ENCODE results near the gene CNGB1. TPM values are rescaled to one million over a fixed set of nuclear protein-coding genes. Genes with fewer than 3 reads are reported as not detected.

Gene CNGB1
- total and polyA plus RNA-seq, 2 of the 13 experiments (the other 11 are each of a cell fraction or from before 2014, with no cell fraction given), result 0.02 to 0.15 TPM

- Histone ChIP-seq H3K36me3 (replicated peaks in 1 of 2; ENCODE audit: control insufficient read depth in 1 of 2, insufficient read depth in 2 of 2, low read length in 2 of 2) (peaks cover 13 to 42% of the 10 kb centered on the region in 2 experiments), H4K20me1 (ENCODE audit: insufficient read depth, low read length) (no peaks in the 10 kb centered on the region), H3K4me3 (replicated peaks in 1 of 3; ENCODE audit: insufficient read depth in 1 of 3, low read depth in 2 of 3, low read length in 3 of 3) (no peak overlapping the region), H3K4me2 (ENCODE audit: low read depth, low read length) (no peak overlapping the region), H3K79me2 (ENCODE audit: insufficient read depth, low read length) (no peaks in the 10 kb centered on the region), H2AFZ (ENCODE audit: low read length) (no peak overlapping the region), H3K4me1 (ENCODE audit: insufficient read depth, low read length) (peaks cover 23% of the 10 kb centered on the region), H3K27me3 (ENCODE audit: control insufficient read depth in 1 of 2, insufficient read depth in 2 of 2, low read length in 2 of 2) (no peaks in the 10 kb centered on the region), H3K9me3 (ENCODE audit: low read length) (no peaks in the 10 kb centered on the region), H3K9ac (ENCODE audit: insufficient read depth, low read depth, low read length) (no peak overlapping the region), H3K27ac (ENCODE audit: extremely low read length, insufficient read depth, low read length) (no peak overlapping the region)
- CTCF ChIA-PET (ENCODE audit: low intra/inter-chr PET ratio, low total read pairs), result no interaction called here
- DNase-seq (ENCODE audit: low spot score), result no peak
- intact Hi-C loops (cut with micrococcal nuclease; ENCODE audit: unreplicated experiment) (no loop called here), in situ Hi-C loops (cut with HindIII; ENCODE audit: extremely low pct_ligation_motif_present, low pct_unique_long_range_greater_than_20kb) (no loop called here)
- no peak for ATAC-seq
- no peak for TF ChIP-seq POLR2AphosphoS5 (IDR thresholded peaks at IDR 0.05; ENCODE audit: low read depth, low read length)
- no peak for TF ChIP-seq ZNF850 (CRISPR knock-in tag; conservative IDR thresholded peaks at IDR 0.05)
- TF ChIP-seq ZSCAN9 (CRISPR knock-in tag; IDR thresholded peaks at IDR 0.05; ENCODE audit: borderline replicate concordance), result no peak
- no peak for TF ChIP-seq ZC3H4 (CRISPR knock-in tag; IDR thresholded peaks at IDR 0.05; ENCODE audit: borderline replicate concordance)
- TF ChIP-seq ZNF749 (CRISPR knock-in tag; IDR thresholded peaks at IDR 0.05; ENCODE audit: borderline replicate concordance), result no peak
- TF ChIP-seq SMARCE1 (IDR thresholded peaks at IDR 0.05; ENCODE audit: borderline replicate concordance), result no peak
- no peak for TF ChIP-seq MXI1 (IDR thresholded peaks at IDR 0.05; ENCODE audit: borderline replicate concordance, low read depth, low read length)
- POLR2A ChIA-PET, result no interaction called here
- BruUV-seq (replicated peaks), result no TSS peak
- 98% methylated on average over 9 of the region's 9 CpGs for whole genome bisulfite sequencing (ENCODE audit: low lambda C conversion rate)
- FAIRE-seq, result no peak
These were observed 41.6 kb upstream of the CNGB1 start for GRCh38 chr16:58012481-58012880.

GRCh38 chr16:58011652-58012051 is 40.7 kb upstream of the CNGB1 start:
- FAIRE-seq, result no peak
- CTCF ChIA-PET (ENCODE audit: low intra/inter-chr PET ratio, low total read pairs), result no interaction called here

More at GRCh38 chr16:58011652-58012051, 40.7 kb upstream of the CNGB1 start:
- Histone ChIP-seq H3K4me2 (ENCODE audit: low read depth, low read length) (no peak overlapping the region), H3K79me2 (ENCODE audit: insufficient read depth, low read length) (peaks cover 1% of the 10 kb centered on the region), H3K4me3 (replicated peaks in 1 of 3; ENCODE audit: insufficient read depth in 1 of 3, low read depth in 2 of 3, low read length in 3 of 3) (no peak overlapping the region), H3K9ac (ENCODE audit: insufficient read depth, low read depth, low read length) (no peak overlapping the region), H3K27me3 (ENCODE audit: control insufficient read depth in 1 of 2, insufficient read depth in 2 of 2, low read length in 2 of 2) (no peaks in the 10 kb centered on the region), H3K9me3 (ENCODE audit: low read length) (peaks cover under 1% of the 10 kb centered on the region), H3K27ac (ENCODE audit: extremely low read length, insufficient read depth, low read length) (no peak overlapping the region), H4K20me1 (ENCODE audit: insufficient read depth, low read length) (no peaks in the 10 kb centered on the region), H3K36me3 (replicated peaks in 1 of 2; ENCODE audit: control insufficient read depth in 1 of 2, insufficient read depth in 2 of 2, low read length in 2 of 2) (peaks cover 13 to 46% of the 10 kb centered on the region in 2 experiments), H3K4me1 (ENCODE audit: insufficient read depth, low read length) (peaks cover 22% of the 10 kb centered on the region), H2AFZ (ENCODE audit: low read length) (no peak overlapping the region)
- in situ Hi-C loops (cut with HindIII; ENCODE audit: extremely low pct_ligation_motif_present, low pct_unique_long_range_greater_than_20kb) (no loop called here), intact Hi-C loops (cut with micrococcal nuclease; ENCODE audit: unreplicated experiment) (no loop called here)
- BruUV-seq (replicated peaks), result no TSS peak
- POLR2A ChIA-PET, result interaction anchor here (1.6 kb wide), 1 partner anchor 13 kb away, joined by 8 read pairs; no protein-coding TSS in a partner anchor
- DNase-seq (ENCODE audit: low spot score) (peak; percentile 41), ATAC-seq (peak; percentile 71)
- TF ChIP-seq SALL2 (CRISPR knock-in tag; IDR thresholded peaks at IDR 0.05) (no peak), NFKBIZ (CRISPR knock-in tag; IDR thresholded peaks at IDR 0.05) (no peak), FOSL2 (CRISPR knock-in tag; IDR thresholded peaks at IDR 0.05) (0 out of 2 replicates have a peak, but pooled peaks have one; percentile 4), RNF2 (conservative IDR thresholded peaks at IDR 0.05; ENCODE audit: low read depth) (no peak)
- 77% methylated on average over 3 of the region's 3 CpGs for WGBS (ENCODE audit: low lambda C conversion rate)

Data from HepG2 (cell line).